SIG-M5 (cell line): ENCODE data around the gene APOL2.
"Not testable (repeated sequence)": the region's sequence is repeated elsewhere in the genome, so short reads cannot be mapped to it uniquely, and the experiment has no call there.

ENCODE experiments used
- DNase-seq: peaks from one replicate; lab custom pipeline; 2025; lab: John Stamatoyannopoulos, UW

APOL2 gene

GRCh38 chr22:36262307-36262706, 23.0 kb upstream of the APOL2 start:
- not testable (repeated sequence) for DNase-seq

- not testable (repeated sequence) for DNase-seq
Observed at GRCh38 chr22:36261675-36262074, 22.3 kb upstream of the APOL2 start.

- DNase-seq: no peak
Observed at GRCh38 chr22:36259615-36260300, 20.4 kb upstream of the APOL2 start.

- DNase-seq: no peak
Observed at GRCh38 chr22:36258701-36259614, 19.6 kb upstream of the APOL2 start.

GRCh38 chr22:36257948-36258670, 18.8 kb upstream of the APOL2 start:
- no peak for DNase-seq

- DNase-seq: no peak
Observed at GRCh38 chr22:36257308-36257707, 18.0 kb upstream of the APOL2 start.

GRCh38 chr22:36256478-36256877, 17.2 kb upstream of the APOL2 start:
- DNase-seq: no peak

GRCh38 chr22:36255572-36255971, 16.2 kb upstream of the APOL2 start:
- not testable (repeated sequence) for DNase-seq

GRCh38 chr22:36253523-36254490, 14.5 kb upstream of the APOL2 start:
- no peak for DNase-seq

GRCh38 chr22:36252754-36253522, 13.6 kb upstream of the APOL2 start, which contains the start of gene APOL1:
APOL1 (plus strand) TSS chr22:36253133; CDS start chr22:36254956, 1,823 bp downstream.
- DNase-seq: no peak

- DNase-seq: not testable (repeated sequence)
Observed at GRCh38 chr22:36251979-36252608, 12.8 kb upstream of the APOL2 start.

GRCh38 chr22:36250292-36250960, 11.1 kb upstream of the APOL2 start:
- not testable (repeated sequence) for DNase-seq

- no peak for DNase-seq
Observed at GRCh38 chr22:36249160-36249559, 9.8 kb upstream of the APOL2 start.

GRCh38 chr22:36247955-36248354, 8.6 kb upstream of the APOL2 start:
- DNase-seq: no peak

- DNase-seq: no peak
Observed at GRCh38 chr22:36246718-36247117, 7.4 kb upstream of the APOL2 start.

GRCh38 chr22:36245805-36246356, 6.6 kb upstream of the APOL2 start:
- no peak for DNase-seq

GRCh38 chr22:36244522-36245391, 5.4 kb upstream of the APOL2 start:
- DNase-seq: no peak

- DNase-seq: no peak
Observed at GRCh38 chr22:36243986-36244385, 4.7 kb upstream of the APOL2 start.
